Heart left ventricle (tissue), 16 donors: Measurements from ENCODE around the gene KCNS3. TPM values are rescaled to one million over a fixed set of nuclear protein-coding genes. Genes with fewer than 3 reads are reported as not detected.
A peak's percentile ranks its signal among the peaks of the same experiment; 100 is the strongest.

Source experiments
- ATAC-seq, 4 donors: fragments of 200-7000 bp; cut with Tn5 transposase; one replicate each; pipeline ENCODE4 v1.9.1; 2020 to 2022; ENCODE audit warnings: moderate library complexity in 4 of 4, mild to moderate bottlenecking in 3 of 4, moderate number of reproducible peaks in 1 of 4
- DNase-seq, 5 donors: peaks; one replicate each; pipeline ENCODE4 v3.0.0-alpha.2; 2020
- H3K27ac ChIP-seq, 12 donors: fragments of 200-600 bp; sonication (generic) in 4 of 12; one replicate each; pipeline versions ENCODE4 v1.5.0 to v1.8.0; 2016 to 2022; ENCODE audit warnings: mild to moderate bottlenecking in 2 of 12
- H3K27me3 ChIP-seq, 9 donors: fragments of 200-600 bp; sonication (generic) in 2 of 9; one replicate each; pipeline versions ENCODE4 v1.5.1 to v1.8.0; 2016 to 2022; ENCODE audit warnings: mild to moderate bottlenecking in 3 of 9
- H3K36me3 ChIP-seq, 9 donors: fragments of 200-600 bp; sonication (generic) in 2 of 9; one replicate each; pipeline versions ENCODE4 v1.5.0 to v1.8.0; 2018 to 2022; ENCODE audit warnings: mild to moderate bottlenecking in 2 of 9
- H3K4me1 ChIP-seq, 12 donors: fragments of 200-600 bp; sonication (generic) in 4 of 12; one replicate each; pipeline versions ENCODE4 v1.5.0 to v1.8.0; 2016 to 2022; ENCODE audit warnings: mild to moderate bottlenecking in 3 of 12
- H3K4me3 ChIP-seq, 12 donors: fragments of 200-600 bp; sonication (generic) in 4 of 12; one replicate each; pipeline versions ENCODE4 v1.5.0 to v1.8.0; 2017 to 2022; ENCODE audit warnings: mild to moderate bottlenecking in 9 of 12, moderate library complexity in 4 of 12
- H3K9me3 ChIP-seq, 12 donors: fragments of 200-600 bp; sonication (generic) in 4 of 12; one replicate each; pipeline versions ENCODE4 v1.5.0 to v1.8.0; 2016 to 2022; ENCODE audit warnings: mild to moderate bottlenecking in 1 of 12
- CTCF ChIP-seq, 12 donors: fragments of 200-600 bp; sonication (generic) in 4 of 12; IDR thresholded peaks; one replicate each; pipeline versions ENCODE4 v1.5.0 to v1.8.0; 2018 to 2022; ENCODE audit warnings: antibody characterized with exemption in 12 of 12, mild to moderate bottlenecking in 5 of 12
- POLR2A ChIP-seq, 2 donors: fragments of 450-650 bp; IDR thresholded peaks; one replicate each; pipeline ENCODE4 v1.6.1; 2017; ENCODE audit warnings: antibody characterized with exemption in 2 of 2, mild to moderate bottlenecking in 2 of 2, moderate library complexity in 2 of 2
- WGBS, 4 donors: extraction: QIAGEN DNeasy Blood & Tissue Kit in 2 of 4; methylation state at CpG; one replicate each; pipeline versions ENCODE4 v1.1.5 to v1.1.7; 2013 to 2018; 5-methylcytosine and 5-hydroxymethylcytosine counted together
- intact Hi-C, 10 donors: fragments of 100-400 bp; cut with DNase I; formaldehyde crosslinking; loops; one replicate each; pipeline versions ENCODE4 v1.11.1 to v1.14.2; 2022
- polyA plus RNA-seq, 2 donors: library from polyadenylated mRNA; stranded (reverse); fragments of 200-250 nt; gene quantifications; one replicate each; pipeline ENCODE4 v1.2.3, GENCODE V29; 2013
- total RNA-seq, 9 donors: library from RNA; depleted of rRNA in 2 of 9; stranded (reverse); fragments of >200 nt in 2 of 9; fragmentation: NEBNext Ultra II Directional in 3 of 9; extraction: Animal tissue kit (Norgen Biotek cat#: 25700) in 3 of 9; gene quantifications; one replicate each; pipeline versions ENCODE4 v1.1.0 to v1.2.4, GENCODE V29; 2016 to 2023
- donor health status: ischemic (EF 13 %, LVEDD 7.1; RV severe dilation, severe dysfunction).
- donor health status: healthy with polysubstance abuse.
- donor health status: DM: no; HTN: yes; CAD: no.
- donor health status: DM: no; HTN: no; CAD: no.
- donor health status: ischemic (EF 25% LVEDD 6.9; RV normal size, moderate dysfunction).
- donor health status: ischemic (EF 25% LVEDD 5.7; RV mildly dilated, moderate dysfunction).
- donor health status: healthy.
- donor health status: DM: yes; HTN: yes; CAD: no.
- donor health status: ischemic (EF 35%, LVEDD 5.7; RV mildly dilated, moderate dysfunction).
- donor health status: nonischemic (EF 11% LVEDD 7.7; RV severe dilation, severe dysfunction).
- donor health status: DM: yes; HTN: yes; CAD: no.
- donor health status: PGD.
- donor health status: ischemic (EF 29% LVEDD 5.4; RV normal size, mild dysfunction).
- donor health status: nonischemic (EF 23%, LVEDD 6.1; RV moderate dilation, normal function).

Gene KCNS3
- total and polyA plus RNA-seq, 11 donors: 1.0 to 9.9 (median 2.5) TPM

- TF ChIP-seq POLR2A (IDR thresholded peaks at IDR 0.05) (no peak), CTCF (IDR thresholded peaks at IDR 0.05) (peak in 4 of 12 donors; percentile 13 to 42 (median 24))
- Histone ChIP-seq H3K4me1 (peaks cover 0 to 19% (median 0%) of the 10 kb centered on the region in 12 donors), H3K36me3 (no peaks in the 10 kb centered on the region), H3K27me3 (no peaks in the 10 kb centered on the region), H3K9me3 (no peaks in the 10 kb centered on the region), H3K4me3 (no peak overlapping the region), H3K27ac (no peak overlapping the region)
- WGBS, 4 donors: 20 to 40% (median 32%) methylated on average over 1 of the region's 1 CpG
- ATAC-seq (no peak), DNase-seq (no peak)
- intact Hi-C loops: no loop called here
Measured at GRCh38 chr2:17918789-17919188, 40.3 kb downstream of the KCNS3 start.

GRCh38 chr2:17930773-17931172, 52.3 kb downstream of the KCNS3 start:
- Histone ChIP-seq H3K4me3 (no peak overlapping the region), H3K9me3 (peaks cover 0 to 3% (median 0%) of the 10 kb centered on the region in 12 donors), H3K4me1 (peaks cover 0 to 12% (median 0%) of the 10 kb centered on the region in 12 donors), H3K27ac (no peak overlapping the region), H3K27me3 (no peaks in the 10 kb centered on the region), H3K36me3 (peaks cover 0 to 16% (median 0%) of the 10 kb centered on the region in 9 donors)
- intact Hi-C loops: no loop called here
- 71 to 79% (median 74%) methylated on average over 4 of the region's 4 CpGs for WGBS, 4 donors
- ATAC-seq: no peak
- TF ChIP-seq CTCF (IDR thresholded peaks at IDR 0.05): no peak
- TF ChIP-seq POLR2A (IDR thresholded peaks at IDR 0.05): no peak
- DNase-seq: no peak

GRCh38 chr2:17933256-17933655, 54.8 kb downstream of the KCNS3 start:
- ATAC-seq (no peak), DNase-seq (no peak)
- WGBS, 4 donors: 95 to 97% (median 96%) methylated on average over 3 of the region's 3 CpGs
- H3K36me3 ChIP-seq: peaks cover 0 to 16% (median 0%) of the 10 kb centered on the region in 9 donors
- no peak for TF ChIP-seq POLR2A (IDR thresholded peaks at IDR 0.05)
- no peak for TF ChIP-seq CTCF (IDR thresholded peaks at IDR 0.05)
- no peak overlapping the region for H3K4me3 ChIP-seq
- intact Hi-C loops: no loop called here
- no peak overlapping the region for H3K27ac ChIP-seq
- H3K9me3 ChIP-seq: peaks cover 0 to 8% (median 0%) of the 10 kb centered on the region in 12 donors
- H3K27me3 ChIP-seq: no peaks in the 10 kb centered on the region
- H3K4me1 ChIP-seq: peaks cover 0 to 12% (median 0%) of the 10 kb centered on the region in 12 donors

GRCh38 chr2:17934721-17935120, 56.3 kb downstream of the KCNS3 start:
- peaks cover 0 to 12% (median 0%) of the 10 kb centered on the region in 12 donors for H3K4me1 ChIP-seq
- no peaks in the 10 kb centered on the region for H3K27me3 ChIP-seq
- DNase-seq (peak in 1 of 5 donors; percentile 50), ATAC-seq (peak in 3 of 4 donors; percentile 49 to 87 (median 82))
- intact Hi-C loops: no loop called here
- H3K27ac ChIP-seq: peak overlapping the region in 1 of 12 donors; percentile 20
- no peak overlapping the region for H3K4me3 ChIP-seq
- TF ChIP-seq POLR2A (IDR thresholded peaks at IDR 0.05) (no peak), CTCF (IDR thresholded peaks at IDR 0.05) (no peak)
- peaks cover 0 to 15% (median 0%) of the 10 kb centered on the region in 12 donors for H3K9me3 ChIP-seq
- 64 to 78% (median 76%) methylated on average over 4 of the region's 4 CpGs for WGBS, 4 donors
- H3K36me3 ChIP-seq: peaks cover 0 to 16% (median 0%) of the 10 kb centered on the region in 9 donors
